HG03139 (cell line): Measurements from ENCODE around the gene TIFAB.

Experiments
- ATAC-seq: cut with Tn5 transposase; IDR thresholded peaks from one replicate; pipeline ENCODE4 v1.9.1; 2021; ENCODE audit not compliant: unreplicated experiment

Gene TIFAB

DNA sequence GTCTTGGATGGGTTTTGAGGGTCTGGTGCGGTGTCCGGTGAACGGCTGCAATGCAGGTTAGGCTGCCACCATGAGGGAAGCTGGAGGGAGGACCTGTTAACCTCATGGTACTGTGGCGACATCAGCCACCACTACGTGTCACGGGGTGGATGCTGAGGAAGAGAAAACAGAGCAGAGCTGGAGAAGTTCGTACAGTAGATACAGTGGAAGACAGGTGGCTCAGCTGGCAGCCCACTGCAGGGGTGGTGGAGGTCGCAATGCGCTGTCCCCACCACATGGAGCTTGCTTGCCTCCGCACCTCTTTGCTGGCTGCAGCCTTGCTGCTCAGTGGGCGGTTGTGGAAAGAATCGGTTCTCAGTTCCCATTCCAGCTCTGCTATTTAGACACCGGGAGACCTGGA, 7.8 kb downstream of the TIFAB start:
- no peak for ATAC-seq

DNA sequence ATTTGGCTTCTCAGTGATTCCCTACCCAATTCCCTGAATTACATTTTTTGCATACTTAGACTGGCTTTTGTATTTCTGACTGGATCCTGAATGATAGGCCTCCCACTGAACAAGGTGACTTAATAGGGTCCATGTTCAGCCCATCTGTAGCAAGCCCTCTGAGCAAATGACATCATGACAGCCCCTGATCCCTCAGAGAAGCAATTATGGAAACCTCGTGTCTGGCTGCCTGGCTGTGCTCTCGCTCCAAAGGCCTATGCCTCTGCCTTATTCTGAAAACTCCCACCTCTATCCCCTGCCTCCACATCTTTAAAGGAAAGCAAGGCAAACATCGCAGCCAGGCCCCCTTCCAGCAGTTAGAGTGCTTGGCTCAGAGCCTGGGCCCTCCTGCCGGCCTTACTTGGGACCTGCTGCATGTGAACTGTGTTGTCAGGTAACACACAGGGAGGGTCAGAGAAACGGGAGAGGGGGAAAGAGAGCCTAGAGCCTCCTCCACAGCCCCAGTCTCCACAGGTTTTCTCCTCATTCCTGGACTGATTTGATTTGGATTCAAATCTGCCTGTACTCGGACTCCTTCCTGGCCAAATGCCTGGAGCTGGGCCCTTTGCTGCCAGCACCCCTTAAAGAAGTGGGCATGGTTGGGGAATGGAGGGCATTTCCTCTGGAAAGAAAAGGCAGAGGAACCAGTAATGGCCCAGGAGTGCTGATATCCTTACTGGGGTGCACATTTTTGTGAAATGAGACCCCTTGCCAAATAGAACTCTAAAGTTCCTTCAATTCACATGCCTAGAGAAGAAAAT, 8.8 kb downstream of the TIFAB start:
- no peak for ATAC-seq

DNA sequence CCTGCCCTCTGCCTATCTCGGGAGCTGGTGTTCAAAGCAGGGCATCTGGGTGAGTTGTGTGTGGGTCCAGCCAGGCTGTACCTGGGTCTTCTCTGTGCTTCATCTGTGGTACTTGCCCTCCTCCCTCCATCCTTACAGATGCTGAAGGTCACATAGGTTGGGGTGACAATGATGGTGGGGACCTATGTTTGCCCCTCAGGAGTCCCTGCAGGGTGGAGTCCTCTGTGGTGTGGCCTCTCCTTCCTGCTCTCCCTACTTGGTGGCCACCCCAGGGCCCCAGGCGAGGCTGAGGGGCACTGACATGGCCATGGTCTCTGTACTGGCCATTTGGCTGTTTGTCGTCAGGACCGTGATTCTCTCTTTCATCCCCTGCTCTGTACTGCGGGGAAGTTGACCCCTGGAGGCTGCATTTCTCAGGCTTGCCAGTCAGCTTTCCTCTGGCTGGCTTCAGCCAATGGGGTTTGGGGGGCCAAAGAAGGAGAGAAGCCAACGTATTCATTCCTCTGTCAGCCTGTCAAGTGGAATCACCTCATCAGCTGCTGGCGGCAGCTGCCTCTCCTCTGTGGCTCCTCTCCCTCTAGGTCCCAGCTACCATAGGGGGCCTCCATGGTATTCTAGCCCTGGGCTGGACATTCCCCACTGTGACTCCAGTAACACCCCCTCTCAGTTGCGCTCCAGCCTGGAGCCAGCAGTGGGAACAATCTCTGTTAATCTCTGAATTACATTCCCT, 9.6 kb downstream of the TIFAB start:
- no peak for ATAC-seq

DNA sequence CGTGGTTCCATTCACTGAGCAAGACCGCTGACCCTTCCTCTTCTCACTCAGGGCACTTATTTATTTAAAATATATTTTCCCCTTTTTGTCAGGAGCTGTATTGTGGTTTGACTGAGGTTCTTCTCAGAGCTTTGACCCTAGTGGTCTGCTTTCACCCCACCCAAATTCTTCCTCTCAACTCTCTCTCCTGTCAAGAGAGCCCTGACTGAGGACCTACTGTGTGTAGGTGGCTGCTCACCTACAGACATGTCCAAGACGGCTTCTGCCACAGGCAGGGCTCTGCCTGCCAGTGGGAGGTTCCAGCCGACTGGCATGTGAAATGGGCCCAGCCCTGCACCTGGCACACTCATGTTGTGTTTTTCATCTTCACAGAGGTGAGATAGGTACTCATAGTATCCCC, 10.2 kb downstream of the TIFAB start:
- no peak for ATAC-seq

DNA sequence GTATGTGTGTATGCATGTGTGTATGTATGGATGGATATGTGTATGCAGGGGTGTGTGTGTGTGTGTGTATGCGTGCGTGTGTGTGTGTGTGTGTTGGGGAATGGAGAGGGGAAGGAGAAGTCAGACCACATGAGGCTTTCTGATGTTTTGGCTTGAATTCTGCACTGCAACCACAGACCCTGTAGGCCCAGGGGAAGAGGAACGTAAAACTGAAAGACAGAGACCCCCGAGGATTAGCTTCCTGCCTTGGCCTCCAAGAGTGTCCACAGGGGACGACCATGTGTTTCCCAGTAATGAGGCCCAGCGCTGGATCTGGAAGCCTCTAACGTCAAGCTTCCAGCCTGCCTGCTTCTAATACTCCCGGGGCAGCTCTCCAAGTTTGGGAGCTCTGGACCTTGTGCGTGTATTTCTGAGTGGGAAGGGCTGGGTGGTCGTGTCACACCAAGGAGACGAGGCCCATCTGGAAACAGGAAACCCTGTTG, 10.8 kb downstream of the TIFAB start:
- ATAC-seq, result no peak

DNA sequence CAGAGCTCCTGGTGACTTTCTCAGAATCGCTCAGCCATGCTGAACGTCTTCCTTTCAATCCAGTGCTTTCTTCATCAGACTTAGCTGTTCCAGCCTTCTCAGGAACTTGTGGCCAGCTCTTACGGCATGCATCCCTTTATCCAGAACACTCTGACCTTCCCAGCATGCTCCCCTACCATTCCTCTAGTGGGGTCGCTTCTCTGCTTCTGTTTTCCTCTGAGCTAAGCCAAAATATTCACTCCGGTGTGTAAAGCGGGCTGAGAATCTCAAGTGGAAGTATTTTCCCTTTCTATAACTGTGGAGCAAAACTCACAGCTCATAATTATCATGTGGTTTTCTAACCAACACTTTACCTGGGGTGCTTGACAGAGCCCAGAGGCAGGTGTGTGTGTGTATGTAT, 11.2 kb downstream of the TIFAB start:
- ATAC-seq, result no peak

DNA sequence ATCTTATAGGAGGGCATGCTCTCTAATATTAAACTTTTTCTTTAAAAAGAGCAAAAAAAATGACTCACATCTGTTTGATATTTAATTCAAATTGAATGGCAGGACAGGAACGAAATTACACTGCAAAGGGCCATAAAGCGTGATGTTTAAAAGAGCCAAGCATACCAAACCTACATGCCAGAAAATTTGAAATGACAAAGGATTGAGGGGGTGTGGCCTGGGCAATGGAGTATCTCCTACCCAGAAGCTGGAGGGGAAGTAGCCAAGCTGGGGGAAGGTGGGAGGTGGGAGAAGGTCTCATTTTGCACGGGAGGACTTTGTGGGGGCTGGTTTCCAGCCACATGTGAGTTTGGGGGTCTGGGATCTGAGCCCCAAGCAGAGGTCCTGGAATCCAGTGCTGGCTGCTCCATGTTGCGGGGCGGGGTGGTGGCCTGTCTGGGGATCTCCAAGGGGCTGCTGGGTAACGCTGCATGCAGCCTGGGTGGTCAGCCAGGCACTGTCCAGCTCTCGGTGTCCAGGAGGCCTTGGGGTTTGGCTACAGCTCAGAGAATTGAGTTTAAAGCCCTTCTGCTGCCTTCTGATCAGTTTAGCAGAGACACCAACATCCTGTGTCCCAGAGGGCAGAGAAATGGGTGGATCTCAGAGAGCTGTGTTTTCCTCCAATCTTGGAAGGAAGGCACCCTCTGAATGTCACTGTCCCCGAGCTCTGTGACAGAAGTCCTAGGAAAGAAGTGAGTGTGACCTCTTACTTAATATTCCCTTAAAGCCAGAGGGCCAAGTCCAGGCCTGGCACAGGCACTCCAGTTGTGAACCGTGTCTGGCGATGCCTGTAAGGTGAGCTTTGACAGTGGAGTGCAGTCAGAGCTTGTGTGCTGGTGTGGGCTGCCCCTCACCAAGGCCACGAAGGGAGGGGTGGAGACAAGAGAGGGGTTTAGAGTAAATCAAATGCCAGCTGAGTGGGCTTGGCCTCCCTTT, 12.6 kb downstream of the TIFAB start:
- ATAC-seq, result no peak

DNA sequence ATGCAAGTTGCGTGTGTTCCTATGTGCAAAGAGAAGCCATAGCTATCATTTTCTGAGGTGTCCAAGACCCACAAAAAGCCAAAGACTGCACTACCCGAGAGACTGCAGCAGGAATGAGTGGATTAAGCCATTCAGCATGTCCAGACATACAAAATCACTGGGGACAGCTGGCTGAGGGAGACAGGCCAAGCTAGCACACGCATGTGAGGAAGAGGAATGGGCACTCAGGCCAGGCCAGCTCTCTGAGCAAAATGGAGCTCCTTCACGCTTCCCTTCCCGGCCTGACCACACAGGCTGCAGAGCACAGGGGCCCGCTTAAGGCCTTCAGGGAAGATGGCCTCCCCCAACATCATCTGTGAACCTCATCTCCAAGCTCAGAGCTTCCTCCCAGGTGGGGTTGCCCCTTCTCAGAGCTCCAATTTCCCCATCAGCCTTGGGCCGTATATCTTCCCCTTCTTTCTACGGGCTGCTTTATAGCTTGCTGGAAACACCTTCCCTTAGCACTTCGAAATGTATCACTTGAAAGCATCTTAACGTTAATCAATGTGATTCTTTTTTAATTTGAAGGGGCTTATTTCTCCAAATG, 13.4 kb downstream of the TIFAB start:
- no peak for ATAC-seq

DNA sequence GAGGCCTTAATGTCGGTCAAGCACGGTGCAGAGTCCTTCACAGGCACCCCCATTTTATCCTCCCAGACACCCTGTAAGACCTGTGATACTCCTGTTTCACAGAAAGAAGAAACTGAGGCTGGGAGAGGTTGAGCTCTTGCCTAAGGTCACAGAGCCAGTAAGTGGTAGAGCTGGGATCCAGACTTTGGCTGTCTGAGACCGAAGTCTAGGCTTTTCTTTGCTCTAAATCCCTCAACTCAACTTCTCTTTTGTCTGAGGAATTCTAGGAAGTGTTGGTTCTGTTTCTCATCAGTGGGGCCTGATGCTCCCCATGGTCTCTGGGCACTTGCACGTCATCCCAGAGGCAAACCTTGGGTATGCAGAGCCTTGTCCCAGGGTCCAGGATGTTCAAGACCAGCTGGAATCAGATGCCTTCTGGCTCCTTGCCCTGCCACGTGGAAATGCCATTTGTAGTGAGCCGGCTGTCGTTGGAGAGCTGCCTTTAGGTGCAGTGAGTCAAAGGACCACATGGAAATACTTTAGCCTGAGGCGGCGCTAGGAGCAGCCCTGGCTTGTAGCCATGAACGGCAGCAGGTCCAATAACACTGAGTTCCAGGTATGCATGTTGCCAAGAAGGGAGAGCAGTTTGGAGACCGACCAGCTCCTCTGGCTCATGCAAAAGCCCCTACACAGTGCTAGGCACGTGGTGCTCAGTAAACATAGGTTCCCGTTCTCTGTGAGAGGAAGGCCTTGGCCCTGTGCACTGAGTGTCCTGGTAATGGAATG, 14.2 kb downstream of the TIFAB start:
- no peak for ATAC-seq

DNA sequence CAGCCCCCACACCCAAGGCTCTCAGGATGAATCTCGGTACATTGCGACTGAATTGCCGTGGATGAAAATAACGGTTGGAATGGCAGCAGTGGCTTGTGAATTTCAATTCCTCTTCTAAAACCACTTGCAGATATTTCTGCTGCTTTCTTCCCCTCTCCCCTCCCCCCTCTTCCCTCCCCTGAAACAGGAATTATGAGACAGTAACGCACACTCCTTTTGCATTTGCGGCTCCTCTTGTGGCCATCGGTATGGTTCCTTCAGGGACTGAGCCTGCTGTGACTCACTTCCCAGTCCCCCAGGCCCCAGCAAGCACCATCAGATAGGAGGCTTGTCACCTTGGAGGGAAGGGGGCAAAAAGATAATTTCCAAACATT, 14.7 kb downstream of the TIFAB start:
- no peak for ATAC-seq

DNA sequence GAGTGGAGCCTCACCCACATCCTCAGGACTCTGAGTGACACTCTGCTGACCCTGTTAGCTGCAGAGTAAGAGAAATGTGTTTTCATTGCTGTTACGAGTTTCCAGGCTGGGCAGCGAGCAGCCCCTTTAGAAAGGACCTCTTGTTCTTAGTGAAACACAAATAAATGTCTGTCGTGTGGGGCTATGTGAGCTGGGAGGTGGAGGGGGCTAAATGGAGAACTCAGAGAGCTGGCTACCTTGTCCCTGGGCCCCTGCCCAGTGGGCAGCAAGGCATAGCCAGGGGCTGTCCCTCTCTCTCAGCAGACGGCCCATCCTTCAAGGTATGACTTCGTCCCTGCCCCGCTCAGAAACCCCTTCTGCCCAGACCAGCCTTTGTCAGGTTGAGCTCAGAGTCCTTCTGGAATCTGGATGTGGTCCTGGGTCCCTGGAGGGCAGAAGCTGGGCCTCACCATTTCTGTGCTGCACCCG, 15.2 kb downstream of the TIFAB start:
- no peak for ATAC-seq

DNA sequence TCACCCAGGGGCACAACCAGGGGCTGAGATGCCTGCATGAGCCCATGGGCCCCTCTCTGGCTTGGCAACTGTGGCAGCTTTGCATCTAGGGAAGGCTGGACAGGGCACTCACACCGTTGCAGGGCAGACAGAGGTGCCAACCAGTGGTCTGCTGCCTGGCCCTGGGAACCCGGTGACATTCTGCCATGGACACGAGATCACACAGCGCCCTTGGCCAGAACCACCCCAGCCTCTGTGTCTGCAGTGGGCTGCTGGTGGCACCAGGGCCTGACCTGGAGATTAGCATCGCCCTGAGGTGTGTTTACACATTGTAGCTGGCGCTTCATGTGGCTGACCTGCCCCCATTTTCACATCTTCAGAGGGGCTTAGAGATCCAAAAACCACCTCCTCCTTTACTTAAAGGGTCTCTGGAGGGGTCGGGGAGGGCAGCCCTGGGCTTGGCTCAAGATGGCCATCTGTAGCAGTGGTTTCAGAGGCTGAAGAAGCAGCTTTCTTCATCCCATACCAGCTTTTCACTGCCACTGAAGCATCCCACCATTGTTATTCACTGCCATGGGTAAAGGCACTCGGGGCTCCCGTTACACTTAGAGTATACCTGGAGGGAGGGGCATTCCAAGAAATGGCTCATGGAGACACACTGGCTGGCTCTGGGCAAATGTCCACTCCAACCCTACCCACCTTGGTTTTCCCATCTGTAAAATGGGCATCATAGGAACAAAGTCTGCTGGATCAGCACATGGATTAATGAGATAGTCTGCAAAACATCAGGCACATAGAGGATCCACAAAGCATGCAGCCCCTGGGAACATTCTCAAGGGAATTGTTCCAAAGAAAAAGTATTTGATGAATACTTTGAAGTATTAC, 16.5 kb downstream of the TIFAB start:
- no peak for ATAC-seq

DNA sequence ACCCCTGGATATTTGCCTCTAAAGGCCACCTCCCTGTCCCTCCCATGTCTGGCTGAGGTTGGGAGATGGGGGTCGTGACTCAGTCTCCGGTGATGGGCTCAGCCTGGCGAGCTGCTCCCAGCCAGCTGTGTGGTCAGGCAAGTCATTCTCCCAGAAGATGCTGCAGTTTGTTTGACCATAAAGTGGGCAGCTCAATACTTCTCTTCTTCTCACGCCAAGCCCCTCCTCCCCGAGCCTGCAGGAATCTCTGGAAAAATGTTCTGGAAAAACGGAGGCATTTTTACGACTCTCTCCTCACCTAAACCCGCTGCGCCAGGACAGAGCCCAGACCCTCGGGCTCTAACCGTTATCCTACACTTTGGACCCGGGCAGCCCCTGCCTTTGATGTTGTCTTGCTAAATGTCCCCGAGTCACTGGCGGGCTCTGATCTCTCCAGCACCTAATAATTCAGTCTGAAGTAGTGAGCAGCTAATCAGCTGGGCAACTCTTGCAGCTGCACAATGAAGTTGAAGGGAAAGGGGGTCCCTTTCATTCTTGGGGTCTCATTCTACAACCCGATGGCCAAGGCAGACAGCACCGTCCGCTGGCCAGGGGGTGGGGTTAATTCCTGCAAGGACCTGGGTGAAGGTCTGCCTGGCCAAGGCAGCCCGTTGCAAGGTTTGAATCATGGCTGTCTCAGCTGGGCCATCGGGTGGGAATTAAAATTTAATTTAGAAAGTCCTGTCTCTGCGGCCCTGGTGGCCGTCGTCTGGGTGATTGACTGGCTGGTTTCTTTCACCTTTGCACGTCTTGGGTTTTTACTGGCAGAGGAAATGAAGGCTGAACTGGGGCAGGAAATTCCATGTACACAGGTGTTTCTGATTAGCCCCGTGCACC, 17.3 kb downstream of the TIFAB start:
- ATAC-seq, result no peak

DNA sequence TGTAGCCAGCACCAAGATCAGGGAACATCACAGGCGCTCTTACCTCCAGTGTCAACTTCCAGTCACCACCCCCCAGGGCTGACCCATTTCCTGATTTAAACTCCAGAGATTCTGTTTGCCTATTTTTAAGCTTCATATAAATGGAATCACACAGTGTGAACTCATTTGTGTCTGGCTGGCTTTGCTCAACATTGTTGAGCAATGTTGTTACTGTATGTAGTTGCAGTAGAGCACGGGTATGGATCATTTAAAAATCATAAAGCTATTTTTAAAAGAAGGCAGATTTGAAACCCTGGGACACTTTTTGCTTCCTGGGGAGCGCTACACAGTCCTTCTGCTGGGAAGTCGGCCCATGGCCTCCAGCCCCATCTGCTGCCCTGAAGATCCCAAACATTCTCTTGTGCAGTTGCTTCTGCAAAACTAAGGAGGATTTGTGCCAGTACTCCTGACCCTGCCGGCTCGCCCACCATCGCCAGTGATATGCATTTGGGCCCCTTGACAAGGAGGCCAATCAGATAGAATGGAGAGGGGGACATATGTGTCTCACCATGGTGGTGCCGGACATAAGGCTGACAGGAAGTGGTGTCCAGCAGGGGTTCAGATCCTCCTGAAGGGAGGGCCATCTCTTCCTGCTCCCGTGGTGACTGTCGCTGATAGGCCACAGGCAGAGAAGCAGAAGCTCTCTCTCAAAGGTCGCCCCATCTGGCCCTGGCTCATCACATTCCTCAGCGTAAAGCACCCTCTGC, 18.3 kb downstream of the TIFAB start:
- ATAC-seq, result no peak

DNA sequence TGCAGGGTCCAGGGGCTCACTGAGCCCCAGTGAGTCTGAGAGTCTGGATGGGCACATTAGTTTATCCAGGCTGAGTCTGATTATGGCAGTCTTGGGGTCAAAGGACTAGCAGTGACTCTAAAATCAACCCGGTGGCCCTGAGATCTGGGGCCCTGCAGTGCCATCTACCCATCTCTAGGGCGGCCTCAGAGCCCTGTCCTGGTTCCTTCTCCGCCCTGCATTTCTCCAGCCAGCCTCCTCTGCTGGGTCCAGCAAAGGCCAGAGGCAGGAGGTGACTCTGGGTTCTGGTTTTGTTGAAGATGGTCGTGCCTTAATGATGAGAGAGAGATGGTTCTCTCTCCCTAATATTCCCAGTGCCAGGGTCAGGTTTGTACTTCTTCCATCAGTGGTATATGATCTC, 20.0 kb downstream of the TIFAB start:
- no peak for ATAC-seq

DNA sequence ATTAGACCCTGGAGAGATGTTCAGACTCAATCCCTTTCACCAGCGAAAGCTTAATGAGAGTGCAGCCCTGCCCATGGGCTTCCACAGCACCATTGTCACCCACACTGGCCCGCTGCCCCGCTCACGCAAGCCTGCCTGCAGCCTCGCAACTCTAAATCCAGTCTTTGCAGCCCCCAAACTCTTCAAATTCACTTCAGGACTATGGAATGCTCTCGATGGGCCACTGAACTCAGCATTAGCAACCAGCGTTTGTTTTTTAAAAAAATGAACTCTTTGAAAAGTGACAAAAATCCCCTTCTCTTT, 22.1 kb downstream of the TIFAB start:
- ATAC-seq, result no peak

DNA sequence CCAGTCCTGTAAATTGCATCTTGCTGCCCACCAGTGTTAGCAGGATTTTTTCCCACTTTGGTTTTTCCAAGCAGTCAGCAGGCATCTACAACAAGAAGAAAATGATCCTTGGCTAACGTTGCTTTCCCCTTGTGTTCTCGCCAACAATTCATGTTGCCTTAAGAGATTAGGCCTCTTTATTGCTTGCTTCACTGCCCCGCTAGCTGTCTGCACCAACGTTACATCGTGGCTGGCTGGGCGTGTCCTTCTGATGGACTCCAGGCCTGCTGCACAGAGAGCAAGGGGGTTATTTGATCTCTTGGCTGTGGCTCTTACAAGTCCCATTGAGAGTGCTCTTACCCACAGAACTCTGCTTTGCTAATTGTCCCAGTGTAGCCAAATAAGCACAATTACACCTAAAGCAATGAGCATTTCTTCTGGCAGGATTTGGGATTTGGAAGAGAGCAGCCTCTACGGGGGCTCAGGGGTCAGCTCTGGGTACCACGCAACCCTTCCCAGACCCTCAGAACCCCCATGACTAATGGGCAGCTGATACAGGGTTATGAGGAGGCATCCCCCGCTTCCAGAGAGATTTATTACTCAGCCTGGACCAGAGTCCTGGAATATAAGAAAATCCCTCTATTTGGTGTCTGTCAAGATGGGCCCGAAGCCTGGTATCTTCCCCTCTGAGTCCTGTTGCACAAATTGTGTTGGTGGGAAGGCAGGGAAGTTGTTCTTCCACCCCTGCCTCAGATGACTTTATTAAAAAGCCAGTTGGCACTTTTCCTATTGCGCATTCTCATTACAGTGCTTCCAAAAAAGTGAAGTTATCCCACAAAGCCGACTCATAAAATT, 22.6 kb downstream of the TIFAB start:
- ATAC-seq, result no peak
